NCI-H446 treated with DMSO at 0.1 percent for 48 hours (cell line): Measurements from ENCODE around the gene MCAT.
"Not testable (repeated sequence)": the region's sequence is repeated elsewhere in the genome, so short reads cannot be mapped to it uniquely, and the experiment has no call there.

Experiments used
- DNase-seq: peaks from one replicate; lab custom pipeline; 2025; lab: John Stamatoyannopoulos, UW

The MCAT gene

DNA sequence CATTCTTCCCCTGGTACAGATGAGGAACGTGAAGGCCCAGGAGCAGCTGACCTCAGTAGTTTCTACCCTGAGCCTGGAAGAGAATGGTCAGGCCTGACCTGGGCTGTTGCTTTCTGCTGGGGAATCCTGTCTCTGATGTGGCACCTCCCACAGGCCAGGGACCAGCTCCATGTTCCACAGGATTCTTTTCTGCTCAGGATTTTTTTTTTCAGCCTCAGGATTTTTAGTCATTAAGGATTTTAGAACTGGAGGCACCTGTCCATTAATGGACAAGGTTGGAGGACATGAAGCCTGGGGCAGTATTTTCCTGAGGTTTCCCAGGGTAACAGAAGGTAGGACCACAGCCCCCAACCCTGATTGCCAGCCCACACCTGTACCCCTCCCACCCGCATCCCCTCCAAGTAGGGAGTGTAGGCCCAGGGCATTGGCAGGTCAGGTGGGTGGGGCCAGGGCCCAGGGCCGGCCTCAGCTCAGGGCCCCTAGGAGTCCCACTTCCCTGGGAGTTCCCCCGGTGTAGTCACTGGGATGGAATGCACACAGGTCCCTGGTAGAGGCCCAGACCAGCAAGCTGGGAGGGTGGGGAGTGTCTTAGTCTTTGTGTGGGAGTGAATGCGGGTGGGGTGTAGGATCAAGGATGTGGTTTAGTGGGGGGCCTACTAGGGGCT is 16.6 kb downstream of the MCAT start:
- no peak for DNase-seq

DNA sequence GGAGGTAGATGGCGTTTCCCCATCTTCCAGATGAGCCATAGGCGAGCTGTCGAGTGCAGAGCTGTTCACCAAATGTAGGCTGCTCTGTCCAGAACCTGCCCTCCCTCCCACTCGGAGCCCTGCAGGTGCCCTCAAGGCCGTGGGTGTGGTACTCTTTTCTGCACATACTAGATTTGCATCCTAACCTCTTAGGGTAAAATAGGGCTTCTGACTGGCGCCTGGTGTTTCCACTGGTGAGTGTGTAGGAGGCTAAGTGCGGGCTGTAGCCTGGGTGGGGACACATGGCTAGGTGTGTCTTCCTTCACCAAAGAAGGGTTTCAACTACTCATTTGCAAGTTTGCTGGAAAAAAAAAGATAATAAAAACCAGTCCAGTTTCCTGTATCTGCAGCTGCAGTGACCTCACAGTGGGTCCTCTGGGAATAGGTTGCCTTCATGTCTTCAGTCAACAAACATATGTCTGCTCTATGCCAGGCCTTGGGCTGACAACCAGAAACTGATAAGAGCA is 24.2 kb downstream of the MCAT start:
- DNase-seq, result no peak

DNA sequence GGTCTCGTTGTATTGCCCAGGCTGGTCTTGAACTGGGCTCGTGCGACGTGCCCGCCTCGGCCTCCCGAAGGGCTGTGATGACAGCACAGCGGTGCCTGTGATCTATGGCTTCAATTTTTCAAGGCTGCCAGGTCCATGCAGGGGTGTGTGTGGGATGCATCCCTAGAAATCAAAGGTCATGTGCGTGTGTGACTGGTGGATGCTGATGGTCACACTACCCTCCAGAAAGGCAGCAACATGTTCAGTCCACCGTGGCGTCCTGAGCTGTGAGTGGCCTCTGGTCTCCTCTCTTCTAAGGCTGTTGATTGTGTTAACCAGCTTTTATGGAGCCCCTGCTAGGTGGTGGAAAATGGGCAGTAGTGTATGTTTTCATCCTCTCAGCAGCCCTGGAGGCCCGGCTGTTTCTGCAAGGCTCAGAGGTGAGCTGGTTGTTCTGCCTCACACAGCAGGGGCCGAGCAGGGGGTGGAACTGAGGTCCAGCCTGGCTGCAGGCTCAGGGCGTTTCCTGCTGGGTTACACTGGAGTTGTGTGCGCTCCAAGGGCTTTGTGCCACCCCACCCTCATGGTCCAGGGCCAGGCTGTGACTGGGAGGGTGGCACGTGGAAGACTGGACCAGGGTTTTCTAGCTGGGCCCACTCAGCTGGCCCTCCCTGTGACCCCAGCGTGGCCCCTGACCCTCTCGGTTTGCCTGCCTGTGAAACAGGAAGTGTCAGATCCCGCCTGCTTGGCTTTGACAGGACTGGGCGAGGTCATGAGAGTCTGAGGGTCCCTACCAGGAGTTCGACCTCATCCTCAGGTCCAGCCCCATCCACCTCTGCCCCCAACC is 25.0 kb downstream of the MCAT start:
- no peak for DNase-seq

DNA sequence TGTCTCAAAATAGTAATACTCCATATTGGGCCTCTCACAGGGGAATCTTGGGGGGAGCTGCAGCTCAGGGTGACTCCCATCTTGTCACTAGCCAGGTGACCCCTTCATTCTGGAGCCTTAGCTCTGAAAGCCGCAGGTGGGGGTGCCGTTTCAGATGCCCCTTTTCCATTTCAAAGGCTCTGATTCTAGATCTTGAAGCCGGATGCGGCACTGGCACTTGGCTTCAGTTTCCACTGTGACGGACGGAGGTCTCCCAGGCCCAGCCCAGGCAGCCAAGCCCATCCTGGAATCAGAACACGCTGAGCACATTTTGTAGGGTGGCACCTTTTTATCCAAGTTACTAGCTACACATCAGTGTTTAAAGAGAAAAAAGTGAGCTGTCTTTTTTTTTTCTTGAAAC is 26.3 kb downstream of the MCAT start:
- no peak for DNase-seq

DNA sequence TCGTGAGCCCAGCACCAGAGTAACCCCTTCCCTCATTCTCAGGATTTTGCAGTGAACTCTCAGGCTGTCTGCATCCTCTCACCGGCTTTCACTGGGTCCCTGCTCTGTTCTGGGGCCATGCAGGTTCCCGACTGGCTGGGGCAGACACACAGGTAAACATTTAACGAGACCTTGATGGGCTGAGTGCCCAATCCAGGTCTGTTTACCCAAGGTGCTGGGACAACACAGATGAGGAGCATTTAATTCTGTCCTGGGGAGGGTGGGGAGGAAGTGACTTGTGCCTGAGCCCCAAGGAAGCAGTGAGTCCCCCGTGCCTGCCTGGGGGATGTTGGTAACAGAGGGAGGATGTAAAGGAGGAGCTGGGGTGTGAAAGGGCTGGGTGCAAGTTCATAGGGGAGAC is 28.2 kb downstream of the MCAT start:
- no peak for DNase-seq

DNA sequence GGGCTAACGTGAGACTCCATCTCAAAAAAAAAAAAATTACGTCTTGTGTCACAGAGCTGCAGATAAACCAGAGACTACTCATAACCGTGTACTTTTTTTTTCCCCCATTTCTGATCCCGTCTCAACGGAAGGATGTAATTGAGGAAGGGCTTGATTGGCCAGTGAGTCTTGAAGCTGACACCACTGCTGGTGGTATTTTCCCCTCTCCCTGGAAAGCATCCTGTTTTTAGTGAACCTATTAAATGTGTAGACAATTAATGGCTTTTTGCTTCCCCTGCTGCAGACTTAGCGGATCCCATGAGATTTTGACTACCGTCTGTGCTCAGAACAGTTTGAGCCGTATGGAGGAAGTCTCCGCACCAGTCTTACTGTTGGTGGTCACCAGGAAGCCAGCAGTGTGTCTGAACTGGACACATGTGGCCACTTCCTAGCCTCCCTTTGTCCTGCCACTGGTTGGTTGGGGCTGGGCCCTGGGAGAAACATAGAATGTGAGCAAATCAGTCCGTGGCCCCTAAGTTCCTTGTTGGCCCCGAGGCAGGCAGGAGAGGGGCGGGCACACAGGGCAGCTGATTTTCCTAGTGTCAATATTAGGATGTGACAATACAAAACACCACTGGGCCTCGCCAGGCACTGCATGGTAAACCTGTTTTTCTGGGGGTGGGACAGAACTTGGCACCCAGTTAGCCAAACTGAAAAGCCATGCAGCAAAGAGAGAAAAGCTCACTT is 29.5 kb downstream of the MCAT start:
- no peak for DNase-seq

DNA sequence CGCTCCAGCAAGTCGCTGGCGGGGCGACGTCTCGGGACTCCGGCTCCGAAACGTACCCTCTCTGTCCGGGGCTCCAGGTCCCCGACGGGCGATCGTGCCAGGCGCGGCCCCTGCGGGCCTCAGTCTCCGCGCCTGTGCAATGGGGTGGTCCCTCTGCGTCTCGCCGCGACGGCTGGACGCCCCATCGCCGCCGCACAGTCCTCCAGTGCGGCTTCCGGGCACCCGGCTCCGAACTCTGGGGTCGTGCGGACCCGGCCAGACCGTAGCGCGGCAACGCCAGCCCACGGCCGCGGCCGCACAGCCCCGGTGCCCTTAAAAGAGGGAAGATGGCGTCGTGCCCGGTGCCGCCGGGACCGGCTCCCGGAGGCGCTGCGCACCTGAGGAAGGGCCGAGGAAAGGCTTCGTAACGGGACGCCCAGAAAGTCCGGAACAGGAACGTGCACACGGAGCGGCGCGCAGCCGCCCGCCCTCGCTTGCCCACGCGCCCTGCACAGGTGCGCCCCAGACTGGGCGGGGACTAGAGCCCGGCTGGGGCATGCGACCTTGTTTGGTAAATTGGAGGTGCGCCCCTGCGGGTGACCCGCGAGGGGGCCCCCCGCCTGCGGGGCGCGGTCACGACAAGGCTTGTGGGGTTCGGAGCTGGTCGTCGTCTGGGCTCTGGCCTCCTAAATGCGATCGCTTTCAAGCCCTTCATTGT is 32.1 kb downstream of the MCAT start:
- DNase-seq, result no peak

DNA sequence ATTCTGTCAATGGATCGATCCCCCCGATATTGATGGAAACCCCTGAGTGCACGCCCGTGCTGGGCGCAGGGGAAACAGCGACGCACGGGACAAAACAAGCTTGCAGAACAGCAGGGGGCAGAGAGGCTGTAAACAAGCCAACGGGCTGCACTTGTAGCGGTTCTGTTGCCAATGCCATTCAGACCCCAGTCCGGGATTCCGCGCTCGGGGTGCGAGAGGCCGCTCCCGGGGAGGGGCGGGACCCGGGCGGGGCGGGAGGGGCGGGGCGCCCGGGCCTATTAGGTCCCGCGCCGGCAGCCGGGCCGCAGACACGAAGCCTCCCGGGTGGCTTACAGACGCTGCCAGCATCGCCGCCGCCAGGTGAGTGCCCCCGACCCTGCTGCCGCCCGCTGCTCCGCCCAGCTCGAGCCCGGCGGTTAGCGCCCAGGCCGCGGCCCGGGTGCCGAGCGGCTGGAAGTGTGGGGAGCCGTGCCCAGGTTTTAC is 32.7 kb downstream of the MCAT start, which contains the start of gene BIK:
Gene BIK, plus strand, starts transcription at position 307 of the 483 bp plus-strand sequence. CDS start 13,273 bp downstream, outside the sequence.
- DNase-seq, result no peak

DNA sequence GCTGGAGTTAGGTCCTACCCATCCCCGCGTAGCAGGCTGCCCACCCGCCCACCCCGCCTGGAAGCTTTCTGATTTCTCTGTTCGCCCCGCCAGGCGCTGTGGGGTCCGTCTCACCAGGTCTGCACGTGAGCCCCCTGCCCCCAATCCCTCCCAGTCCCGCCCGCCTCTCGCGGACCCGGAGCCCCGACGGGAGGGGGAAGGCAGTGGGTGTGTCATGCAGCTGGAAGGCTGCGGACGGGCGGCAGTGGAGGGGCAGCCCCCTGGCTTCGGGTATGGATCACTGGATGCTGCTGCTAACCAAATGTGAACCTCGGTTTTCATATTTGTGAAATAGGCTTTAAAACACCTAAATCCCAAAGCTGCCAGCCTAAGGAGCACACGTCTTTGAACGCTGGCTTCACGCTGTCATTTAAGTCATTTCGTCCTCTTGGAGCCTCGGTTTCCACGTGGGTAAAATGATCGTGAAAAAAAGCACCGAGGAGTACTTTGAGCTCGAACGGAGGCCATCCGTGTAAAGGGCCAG is 33.2 kb downstream of the MCAT start:
- DNase-seq, result no peak

DNA sequence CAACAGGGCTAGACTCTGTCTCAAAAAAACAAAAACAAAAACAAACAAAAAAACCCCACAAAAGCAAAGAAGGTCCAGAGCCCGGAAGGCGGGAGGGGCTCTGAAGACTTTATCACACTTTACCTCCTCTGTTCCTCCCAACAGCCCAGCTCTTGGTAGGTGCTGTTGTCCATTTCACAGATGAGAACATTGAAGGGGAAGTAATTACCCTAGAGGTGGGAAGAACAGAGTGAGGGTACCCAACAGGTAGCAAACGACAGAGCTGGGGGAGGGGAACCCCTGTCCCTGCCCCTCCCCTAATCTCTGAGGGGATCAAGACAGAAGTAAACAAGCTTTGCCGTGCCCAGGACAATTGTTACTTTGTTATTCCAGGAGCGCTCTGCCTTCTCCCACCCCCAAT is 33.7 kb downstream of the MCAT start:
- DNase-seq, result no peak

DNA sequence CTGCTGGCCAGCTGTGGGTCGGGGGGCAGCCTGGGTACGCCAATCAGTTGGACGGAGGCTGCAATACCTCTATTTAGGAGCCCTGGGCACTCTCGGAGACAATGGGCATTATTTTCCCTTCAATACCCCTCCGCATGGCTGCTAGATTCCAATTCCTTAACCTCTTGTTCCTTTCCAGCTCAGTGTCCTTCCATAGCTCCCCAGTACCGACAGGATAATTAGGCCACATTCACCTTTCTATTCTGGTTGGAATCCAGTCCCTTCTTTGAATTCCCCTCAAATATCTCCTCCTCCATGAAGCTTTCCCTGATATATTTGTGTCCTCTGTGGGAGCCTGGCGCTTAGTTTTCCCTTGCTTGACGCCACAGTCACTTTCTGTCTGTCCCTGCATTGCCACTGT is 36.9 kb downstream of the MCAT start:
- no peak for DNase-seq

DNA sequence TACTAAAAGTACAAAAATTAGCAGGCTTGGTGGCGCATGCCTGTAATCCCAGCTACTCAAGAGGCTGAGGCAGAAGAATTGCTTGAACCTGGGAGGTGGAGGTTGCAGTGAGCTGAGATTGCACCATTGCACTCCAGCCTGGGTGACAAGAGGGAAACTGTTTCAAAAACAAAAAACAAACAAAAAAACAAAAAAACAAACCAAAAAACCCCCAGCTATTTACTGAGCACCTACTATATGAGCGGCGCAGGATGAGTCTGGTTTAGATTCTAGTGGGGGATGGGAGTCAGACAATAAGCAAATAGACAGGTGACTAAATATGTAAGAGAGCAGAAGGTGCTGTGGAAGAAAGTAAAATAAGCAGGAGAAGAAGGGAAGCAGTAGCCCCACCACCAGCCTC is 38.2 kb downstream of the MCAT start:
- not testable (repeated sequence) for DNase-seq

DNA sequence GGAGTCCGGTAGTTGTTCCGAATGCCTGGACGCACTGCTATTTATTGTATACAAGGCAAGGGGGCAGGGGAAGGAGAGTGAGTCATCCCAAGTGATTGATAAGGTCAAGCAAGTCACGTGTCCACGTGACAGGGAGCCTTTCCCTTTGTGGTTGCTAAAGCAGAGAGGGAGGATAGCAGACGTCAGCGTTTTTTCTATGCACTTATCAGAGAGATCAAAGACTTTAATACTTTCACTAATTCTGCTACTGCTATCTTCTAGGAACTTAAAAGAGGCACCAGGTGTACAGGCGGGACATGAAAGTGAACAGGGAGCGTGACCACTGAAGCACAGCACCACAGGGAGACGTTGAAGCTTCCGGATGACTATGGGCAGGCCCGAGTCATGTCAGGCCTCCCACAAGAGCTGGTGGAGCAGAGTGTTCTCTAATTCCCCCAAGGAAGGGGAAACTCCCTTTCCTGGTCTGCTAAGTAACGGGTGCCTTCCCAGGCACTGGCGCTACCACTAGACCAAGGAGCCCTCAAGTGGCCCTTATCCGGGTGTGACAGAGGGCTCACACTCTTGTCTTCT is 39.1 kb downstream of the MCAT start:
- not testable (repeated sequence) for DNase-seq

DNA sequence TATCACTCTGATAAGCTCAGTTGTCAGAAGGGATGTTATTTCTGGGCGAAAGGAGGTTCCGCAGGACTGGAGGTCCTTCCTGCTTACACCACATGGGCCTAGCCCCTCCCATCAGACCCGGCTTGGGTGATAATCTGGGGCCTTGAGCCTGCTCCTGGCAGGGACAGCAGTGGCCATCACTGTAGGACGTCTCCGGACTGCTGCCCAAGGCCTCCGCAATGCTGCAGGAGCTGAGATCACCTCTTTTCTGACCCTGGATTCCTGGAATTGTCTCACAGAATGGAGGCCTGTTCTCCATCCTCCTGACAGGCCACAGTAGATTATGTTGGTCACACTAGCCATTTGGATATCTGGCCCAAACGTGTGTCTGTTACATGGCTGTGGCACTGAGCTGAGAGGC is 41.9 kb downstream of the MCAT start:
- no peak for DNase-seq

DNA sequence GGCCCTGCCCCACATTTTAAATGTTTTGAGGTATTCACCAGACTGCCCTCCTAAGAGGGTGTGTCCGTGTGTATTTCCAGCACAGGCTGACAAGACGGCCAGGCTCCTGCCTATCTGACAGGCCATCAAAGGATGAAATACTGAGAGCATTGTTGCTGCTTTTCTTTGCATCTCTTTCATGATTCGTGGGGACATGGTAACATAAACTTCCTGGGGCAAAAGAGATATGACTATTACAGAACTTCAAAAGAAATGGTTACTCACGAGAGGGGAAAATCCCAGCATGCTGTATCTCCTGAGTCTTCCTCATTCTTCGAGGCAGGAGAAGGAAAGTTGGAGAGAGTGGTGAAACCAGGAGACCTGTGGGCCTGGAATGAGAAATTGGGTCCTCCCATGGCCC is 43.0 kb downstream of the MCAT start:
- no peak for DNase-seq

DNA sequence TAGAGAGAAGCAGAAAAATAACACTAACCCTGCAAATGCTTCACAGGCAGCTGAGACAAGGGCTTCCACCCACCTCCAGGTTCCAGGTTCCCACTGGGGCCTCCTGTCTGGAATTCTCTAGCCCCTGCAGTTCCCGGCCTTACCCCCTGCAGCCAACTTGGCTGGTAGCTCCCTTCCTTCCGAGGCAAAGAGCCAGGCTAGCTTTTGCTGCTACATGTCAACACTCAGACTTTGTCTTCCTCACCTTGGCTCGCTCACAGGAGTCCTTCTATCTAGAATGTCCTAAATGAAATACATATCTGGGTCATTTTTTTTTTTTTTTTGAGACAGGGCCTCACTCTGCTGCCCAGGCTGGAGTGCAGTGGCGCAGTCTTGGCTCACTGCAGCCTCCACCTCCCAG is 44.1 kb downstream of the MCAT start:
- peak; percentile 32 for DNase-seq

DNA sequence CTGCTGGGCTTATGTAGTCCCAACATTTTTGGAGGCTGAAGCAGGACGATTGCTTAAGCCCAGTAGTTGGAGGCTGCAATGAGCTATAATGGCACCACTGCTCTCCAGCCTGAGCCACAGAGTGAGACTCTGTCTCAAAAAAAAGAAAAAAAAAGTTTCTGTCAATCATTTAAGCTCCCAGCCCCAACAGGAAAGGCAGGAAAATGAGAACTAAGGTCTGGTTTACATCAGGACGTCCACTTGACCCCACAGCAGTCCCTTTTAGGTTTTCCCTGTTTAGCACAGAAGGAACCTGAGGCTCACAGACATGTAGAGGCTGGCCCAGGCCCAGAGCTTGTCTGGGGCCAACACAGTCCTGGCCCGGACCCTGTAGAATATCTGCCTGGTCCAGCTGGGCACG is 44.8 kb downstream of the MCAT start:
- no peak for DNase-seq

DNA sequence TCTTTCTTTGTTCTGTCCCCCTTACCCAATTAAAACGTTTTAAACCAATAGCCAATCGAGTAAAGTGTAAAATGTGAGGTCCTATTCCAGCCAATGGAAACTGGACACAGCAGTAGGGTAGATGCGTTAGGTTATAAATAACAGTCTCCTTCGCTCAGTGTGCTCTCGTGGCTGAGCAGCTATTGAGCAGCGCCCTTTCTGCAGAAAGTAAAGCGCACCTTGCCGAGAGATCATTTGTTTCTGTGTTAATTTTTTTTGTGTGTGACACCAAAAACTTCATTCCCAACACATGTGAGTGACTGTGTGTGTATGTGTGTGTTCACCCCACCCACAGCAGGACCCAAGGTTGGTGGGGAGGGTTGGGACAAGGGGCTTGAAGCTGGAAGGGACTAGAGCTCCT is 46.8 kb downstream of the MCAT start:
- DNase-seq, result no peak

DNA sequence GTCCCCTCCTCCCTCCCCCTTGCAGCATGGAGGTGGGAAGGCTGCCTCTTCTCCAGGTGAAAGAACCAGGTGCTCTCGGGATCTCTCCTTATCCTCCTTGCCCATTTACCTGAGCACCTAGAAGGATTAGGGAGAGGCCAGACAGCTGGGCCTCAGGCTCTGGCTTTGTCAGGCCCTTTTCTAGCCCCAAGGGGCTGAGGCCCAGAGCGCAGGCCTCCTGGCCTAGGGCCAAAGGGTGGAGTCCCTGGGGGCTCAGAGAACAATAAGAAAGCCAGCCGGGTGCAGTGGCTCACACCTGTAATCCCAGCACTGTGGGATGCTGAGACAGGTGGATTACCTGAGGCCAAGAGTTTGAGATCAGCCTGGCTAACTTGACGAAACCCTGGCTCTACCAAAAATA is 48.6 kb downstream of the MCAT start:
- no peak for DNase-seq

DNA sequence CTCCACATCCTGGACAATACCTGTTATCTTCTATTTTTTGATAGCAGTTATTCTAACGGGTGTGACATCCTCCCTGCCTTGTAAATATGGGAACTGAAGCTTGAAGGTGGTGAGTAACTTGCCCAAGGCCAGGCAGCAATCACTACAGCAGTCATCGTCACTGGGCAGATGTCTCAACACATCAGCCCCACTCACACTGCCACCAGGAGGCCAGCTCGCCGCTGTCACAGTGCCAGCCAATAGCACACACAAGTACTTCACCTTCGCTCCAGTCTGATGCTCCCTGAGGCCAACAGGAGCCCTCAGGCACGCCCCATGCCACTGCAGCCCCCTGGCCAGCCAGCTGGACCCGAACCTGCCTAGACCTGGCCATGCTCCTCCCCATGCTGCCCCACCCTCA is 49.1 kb downstream of the MCAT start:
- DNase-seq, result no peak

DNA sequence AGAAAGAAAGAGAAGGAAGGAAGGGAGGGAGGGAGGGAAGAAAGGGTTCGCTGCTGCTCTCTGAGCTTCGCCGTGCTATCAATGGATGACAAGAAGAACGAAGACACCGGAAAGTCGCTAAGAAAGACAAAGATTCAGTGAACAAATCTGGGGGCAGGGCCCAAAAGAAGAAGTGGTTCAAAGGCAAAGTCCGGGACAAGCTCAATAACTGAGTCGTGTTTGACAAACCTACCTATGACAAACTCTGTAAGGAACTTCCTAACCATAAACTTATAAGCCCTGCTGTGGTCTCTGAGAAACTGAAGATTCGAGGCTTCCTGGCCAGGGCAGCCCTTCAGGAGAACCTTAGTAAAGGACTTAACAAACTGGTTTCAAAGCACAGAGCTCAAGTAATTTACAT is 51.1 kb downstream of the MCAT start:
- no peak for DNase-seq
